Upper lobe of left lung (tissue), 4 donors: ENCODE data around the gene CTPS1.

Experiments
- EP300 ChIP-seq, 4 donors: sonication (generic); formaldehyde crosslinking; IDR thresholded peaks; one replicate each; pipeline ENCODE4 v1.5.1; 2017; ENCODE audit warnings: antibody characterized with exemption in 4 of 4, control low read depth in 2 of 4
- POLR2A ChIP-seq, 4 donors: fragments of 450-650 bp; IDR thresholded peaks; one replicate each; pipeline ENCODE4 v1.5.1; 2016 to 2017; ENCODE audit warnings: antibody characterized with exemption in 4 of 4, mild to moderate bottlenecking in 2 of 4
- POLR2AphosphoS5 ChIP-seq, 2 donors: sonication (generic); formaldehyde crosslinking; IDR thresholded peaks; one replicate each; pipeline ENCODE4 v1.5.1; 2017; ENCODE audit warnings: antibody characterized with exemption in 2 of 2
- TF ChIP-seq, protein P1 (sequence below), 6 experiments: fragments of 450-650 bp in 4 of 6; fragments of 200-600 bp in 2 of 6; sonication (generic) in 2 of 6; IDR thresholded peaks; one replicate each; pipeline ENCODE4 v1.5.1; 2016 to 2019; ENCODE audit warnings: antibody characterized with exemption in 6 of 6

DNA sequence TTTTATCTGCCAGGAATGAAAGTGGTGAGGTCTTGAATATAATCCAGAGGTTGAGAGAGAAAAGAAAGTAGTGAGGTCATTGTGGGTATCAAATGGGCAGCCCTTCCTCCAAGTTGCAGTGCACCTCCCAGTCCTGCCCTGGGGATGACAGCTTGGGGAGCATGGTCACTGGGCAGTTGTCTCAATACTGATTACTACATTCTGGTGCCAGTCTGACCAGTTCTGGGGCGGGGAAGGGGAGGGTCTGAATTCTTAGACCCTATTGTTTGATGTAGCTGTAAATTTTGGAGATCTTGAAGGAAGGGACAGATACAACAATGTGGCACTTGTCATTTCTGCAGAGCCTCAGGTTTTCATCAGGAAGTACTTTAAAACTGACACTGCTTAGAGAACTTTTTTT, 30.8 kb downstream of the CTPS1 start:
- TF ChIP-seq POLR2AphosphoS5 (IDR thresholded peaks at IDR 0.05) (no peak), EP300 (IDR thresholded peaks at IDR 0.05) (no peak), POLR2A (IDR thresholded peaks at IDR 0.05) (no peak)
- TF ChIP-seq, protein P1, sequence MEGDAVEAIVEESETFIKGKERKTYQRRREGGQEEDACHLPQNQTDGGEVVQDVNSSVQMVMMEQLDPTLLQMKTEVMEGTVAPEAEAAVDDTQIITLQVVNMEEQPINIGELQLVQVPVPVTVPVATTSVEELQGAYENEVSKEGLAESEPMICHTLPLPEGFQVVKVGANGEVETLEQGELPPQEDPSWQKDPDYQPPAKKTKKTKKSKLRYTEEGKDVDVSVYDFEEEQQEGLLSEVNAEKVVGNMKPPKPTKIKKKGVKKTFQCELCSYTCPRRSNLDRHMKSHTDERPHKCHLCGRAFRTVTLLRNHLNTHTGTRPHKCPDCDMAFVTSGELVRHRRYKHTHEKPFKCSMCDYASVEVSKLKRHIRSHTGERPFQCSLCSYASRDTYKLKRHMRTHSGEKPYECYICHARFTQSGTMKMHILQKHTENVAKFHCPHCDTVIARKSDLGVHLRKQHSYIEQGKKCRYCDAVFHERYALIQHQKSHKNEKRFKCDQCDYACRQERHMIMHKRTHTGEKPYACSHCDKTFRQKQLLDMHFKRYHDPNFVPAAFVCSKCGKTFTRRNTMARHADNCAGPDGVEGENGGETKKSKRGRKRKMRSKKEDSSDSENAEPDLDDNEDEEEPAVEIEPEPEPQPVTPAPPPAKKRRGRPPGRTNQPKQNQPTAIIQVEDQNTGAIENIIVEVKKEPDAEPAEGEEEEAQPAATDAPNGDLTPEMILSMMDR (IDR thresholded peaks at IDR 0.05): no peak
